Renal pelvis (tissue), 4 donors: Measurements from ENCODE around the gene FTO. TPM values are rescaled to one million over a fixed set of nuclear protein-coding genes. Genes with fewer than 3 reads are reported as not detected.
A peak's percentile ranks its signal among the peaks of the same experiment; 100 is the strongest.

Source experiments
- DNase-seq: peaks from one replicate; pipeline ENCODE4 v3.0.0-alpha.2; 2013
- polyA plus RNA-seq, 3 donors: library from polyadenylated mRNA; unstranded; fragments of 120-200 nt; gene quantifications; one replicate each; pipeline ENCODE4 v1.2.1, GENCODE V29; 2013; ENCODE audit not compliant: insufficient read length in 3 of 3

The FTO gene
- polyA plus RNA-seq, 3 donors = 82.7 to 94.4 (median 84.9) TPM

DNA sequence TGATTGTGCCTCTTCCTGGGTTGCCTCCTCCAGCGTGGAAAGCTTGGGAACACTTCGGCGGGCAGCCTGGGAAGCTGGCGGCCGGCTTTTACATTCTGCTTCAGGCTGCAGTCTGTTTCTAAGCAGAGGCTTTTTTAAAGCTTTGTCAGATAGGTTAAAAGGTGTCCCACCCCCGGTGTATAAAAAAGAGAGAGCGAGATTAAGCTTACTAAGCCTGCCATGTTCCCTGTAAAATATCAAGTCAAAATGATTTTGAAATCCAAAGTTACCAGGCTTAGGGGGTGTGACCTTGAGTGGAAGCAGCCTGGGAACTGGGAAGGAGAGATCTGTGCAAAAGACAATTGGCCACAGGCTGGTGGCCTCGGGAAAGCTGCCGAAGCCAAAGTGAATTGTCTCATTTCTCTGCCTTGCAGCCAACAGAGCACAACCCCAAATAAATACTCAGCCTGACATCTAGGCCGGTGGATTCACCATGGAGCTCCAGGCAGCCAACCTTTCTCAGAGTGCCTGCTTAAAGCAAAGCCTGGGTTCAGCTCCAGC is 254.5 kb downstream of the FTO start:
- no peak for DNase-seq

DNA sequence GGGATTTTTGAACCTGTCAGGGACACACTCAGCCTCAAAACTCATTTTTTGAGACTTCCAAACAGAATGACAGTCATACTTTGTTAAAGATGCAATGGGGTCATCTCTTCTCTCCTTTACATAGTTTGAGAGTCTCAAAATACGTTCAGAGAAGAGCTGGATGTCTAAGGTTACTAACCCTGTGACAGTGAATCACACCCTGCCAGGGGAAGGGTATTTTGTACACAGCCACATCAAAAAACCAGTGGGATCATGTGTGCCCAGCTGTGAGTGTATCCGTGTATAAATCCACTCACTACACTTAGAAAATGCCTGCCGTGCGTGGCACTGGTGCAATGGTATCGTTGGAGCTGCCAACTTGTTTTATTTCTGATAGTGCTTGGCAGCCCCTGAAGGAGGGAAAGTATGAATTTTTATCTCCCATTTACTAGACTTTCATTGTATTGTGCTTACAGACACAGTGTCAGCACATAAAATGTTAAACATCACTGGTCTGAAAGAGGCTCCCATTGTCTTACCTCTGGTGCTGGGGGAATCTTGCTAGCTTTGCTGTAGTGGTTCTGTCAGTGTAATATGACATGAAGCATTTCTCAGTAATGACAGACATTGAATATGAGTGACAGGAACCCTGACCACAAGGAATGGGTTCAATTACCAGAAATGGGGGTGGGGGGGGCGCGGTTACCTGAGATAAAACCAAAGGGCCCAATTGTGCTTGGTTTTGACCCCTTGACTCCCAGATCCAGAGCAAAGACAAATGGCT is 256.3 kb downstream of the FTO start:
- no peak for DNase-seq

DNA sequence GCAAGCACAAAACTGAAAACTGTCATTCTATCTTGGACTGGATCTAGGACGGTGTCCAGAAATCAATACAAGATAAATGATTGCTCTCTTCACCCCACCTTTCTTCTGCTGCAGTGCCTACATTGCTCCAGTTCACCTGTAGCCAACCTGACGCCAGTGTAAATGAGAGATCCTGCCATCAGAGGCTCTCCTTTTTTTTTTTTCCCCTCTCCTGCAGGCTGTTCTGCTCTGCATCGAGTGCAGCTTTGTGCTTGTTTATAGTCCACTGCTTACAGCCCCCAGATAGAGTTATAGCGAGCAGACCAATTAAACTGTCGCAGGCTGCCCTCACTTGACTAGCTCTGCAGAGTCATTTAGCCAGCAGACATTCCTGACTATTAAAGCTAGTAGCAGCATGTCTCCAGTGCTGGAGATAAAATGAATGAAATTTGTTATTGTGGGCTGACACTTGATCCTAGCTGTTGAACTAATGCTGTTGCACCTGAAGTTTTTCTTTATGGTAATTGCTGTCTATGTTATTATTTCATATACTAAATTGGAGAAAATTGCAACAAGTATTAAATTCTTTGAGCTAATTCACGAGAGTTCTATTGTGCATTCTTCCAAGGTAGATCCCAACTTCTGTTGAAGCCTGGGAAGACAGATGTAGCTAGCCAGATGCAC is 257.1 kb downstream of the FTO start:
- peak; percentile 85 for DNase-seq

DNA sequence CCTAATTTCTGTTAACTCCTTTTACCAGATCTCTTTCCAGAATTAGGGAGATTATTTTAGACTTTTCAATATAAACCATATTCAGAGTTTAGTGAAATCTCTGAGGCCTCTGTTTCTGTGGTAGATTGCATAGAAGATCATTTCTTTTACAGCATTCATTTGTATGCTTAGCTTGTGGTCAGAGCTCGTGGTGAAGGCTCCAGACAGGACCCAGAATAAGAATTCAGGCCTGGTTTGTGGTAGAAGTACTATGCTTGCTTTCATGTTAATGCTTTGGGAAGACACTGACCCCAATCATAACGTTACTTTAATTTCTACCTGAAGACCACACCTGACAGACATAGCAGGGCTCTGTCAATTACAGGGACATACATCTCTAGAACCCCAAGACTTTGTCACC is 258.1 kb downstream of the FTO start:
- DNase-seq = no peak

DNA sequence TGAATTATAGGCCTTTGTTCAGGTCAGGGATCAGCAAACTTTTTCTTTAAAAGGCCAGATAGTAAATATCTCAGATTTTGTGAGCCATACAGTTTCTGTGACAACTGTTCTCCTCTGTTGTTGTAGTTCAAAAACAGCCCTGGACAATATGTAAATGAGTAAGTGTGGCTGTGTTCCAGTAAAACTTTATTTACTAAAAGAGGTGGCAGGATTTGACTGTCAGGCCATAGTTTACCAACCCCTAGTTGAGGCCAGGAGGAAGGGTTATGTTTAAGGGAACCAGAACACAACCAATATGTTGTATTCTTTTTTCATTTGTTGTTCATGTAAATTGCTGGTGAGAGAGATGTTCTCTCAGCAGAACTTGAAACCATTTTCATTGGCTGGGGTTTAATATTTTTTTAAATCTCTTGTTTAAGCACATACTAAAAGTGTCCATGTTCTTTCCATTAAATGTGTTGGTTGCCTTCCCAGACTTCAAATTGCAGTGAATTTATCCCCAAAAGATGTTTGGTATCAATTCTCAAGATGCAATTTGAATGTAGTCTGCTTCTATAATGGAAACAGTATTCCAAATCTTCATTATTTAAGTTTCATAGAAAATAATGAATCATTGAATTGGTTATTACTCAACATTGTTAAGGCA is 260.3 kb downstream of the FTO start:
- DNase-seq = no peak

DNA sequence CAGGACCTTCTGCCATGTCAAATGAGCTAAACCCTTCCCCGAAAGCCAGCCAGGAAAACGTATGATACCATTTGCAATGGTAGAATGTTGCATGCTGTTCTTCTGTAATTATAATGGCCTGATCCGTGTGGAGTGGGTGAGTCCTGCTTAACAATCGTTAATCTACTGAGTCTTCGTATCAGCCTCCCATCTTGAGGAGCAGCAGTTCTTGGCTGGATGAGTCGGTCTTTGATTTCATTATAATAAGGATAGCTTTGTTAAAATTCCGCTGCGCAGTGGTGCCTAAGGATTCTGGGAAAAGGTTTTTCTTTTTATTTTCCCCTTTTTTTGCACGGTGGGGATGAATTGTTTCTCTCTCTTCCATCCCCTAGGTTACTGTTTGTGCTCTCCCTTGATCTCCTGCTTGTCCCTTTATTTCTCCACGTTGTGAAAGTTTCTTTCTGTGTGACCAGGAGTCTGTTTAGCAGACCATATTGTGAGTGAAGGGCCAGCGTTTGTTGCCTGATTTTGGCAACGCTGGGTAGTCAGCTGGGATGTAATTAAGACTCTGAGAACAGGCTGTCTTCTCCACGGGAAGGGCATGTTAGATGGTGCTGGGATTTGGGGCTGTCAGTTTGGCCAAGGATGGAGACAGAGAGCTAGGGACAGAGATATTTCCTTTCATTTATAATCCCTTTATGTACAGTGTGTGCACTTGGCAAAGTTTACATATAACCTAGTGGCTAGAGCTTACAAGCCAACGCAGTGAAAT is 263.0 kb downstream of the FTO start:
- no peak for DNase-seq

DNA sequence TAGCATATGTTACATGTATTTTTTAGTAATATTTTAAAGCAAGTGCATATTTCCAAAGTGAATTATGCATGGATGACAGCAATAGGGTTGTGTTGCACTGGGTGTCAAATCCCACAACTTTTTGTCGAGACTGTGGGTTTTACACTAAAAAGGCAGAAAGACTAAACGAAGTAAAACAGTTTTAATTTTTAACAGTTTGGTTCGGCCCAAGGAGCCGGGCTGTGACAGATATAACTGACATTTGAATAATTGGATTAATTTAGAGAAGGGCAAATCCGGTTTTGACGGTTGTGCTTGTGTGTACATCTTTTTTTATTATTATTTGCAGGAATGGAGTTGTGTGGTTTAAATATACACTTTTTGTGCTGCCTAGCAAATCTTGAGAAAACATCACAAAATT is 263.6 kb downstream of the FTO start:
- no peak for DNase-seq

DNA sequence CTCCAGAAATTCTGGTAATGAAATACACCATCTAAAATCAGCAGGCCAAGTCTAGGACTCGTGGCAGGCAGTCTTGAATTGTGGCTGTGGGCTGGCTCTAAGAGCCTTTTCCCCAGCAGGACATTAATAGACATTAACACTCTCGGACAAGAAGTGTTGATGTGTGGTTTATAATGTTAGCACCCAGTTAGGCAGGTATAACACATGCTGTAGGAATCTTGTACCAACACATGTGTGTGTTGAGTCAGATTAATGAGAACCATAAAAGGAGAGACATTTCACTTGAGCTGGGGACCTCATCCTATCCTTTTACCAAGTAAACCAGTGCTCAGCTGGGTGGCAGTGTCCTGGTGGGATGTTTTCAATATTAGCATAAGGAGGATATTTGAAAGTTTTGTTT is 264.5 kb downstream of the FTO start:
- DNase-seq = no peak

DNA sequence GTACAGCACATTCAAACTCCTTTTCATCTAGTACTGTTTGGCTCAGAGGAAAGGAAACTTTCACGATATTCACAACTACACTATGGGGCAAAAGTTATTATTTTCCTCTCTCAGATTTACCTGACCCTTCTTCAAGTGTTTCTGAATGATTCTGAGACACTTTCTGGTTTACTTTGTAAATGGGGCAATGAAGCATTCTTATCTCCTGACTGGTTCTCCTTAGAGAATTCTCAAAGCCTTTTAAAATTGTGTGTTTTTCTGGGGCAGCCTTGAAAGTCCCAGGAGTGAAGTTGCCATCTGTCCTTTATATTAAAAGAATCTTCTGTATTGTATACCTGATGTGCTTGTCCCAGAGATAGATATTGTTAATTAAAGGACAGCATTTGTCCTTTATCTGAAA is 264.9 kb downstream of the FTO start:
- DNase-seq = no peak

DNA sequence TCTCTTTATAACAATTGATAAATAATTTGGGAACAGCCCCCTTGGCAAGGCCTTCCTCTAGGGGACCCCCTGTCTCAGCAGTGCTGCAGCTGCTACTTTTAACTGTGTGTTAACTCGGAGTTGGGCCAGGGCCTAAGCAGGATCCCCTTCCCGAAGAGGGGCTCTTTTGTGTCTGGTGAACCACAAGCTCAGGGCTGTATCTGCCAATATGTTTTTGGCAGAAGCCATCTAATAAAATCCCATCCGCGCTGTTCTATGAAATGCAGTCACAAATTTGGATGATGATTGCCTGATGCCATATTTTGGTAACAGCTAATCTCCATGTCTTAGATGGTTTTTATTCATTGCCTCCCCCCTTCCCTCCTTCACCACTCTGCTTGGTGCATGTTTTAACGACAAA is 267.7 kb downstream of the FTO start:
- DNase-seq = no peak

DNA sequence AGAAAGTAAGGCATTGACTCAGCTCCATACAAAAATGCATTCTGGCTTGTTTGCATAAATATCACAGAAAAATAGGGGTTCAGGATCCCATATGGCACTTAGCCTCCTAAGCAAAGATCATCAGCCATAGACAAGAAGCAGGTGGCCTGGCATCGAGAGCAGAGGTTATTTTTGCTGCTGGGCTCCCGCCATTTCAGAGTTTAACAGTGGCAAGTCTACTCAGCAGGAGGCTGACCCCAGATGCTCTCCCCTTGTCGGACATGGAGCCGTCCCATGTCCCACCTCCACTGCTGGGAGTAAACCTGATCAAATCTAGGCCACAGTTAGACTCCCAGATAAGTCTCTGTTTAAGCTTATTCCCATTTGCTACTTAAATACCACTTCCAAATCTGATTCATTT is 269.1 kb downstream of the FTO start:
- DNase-seq = no peak

DNA sequence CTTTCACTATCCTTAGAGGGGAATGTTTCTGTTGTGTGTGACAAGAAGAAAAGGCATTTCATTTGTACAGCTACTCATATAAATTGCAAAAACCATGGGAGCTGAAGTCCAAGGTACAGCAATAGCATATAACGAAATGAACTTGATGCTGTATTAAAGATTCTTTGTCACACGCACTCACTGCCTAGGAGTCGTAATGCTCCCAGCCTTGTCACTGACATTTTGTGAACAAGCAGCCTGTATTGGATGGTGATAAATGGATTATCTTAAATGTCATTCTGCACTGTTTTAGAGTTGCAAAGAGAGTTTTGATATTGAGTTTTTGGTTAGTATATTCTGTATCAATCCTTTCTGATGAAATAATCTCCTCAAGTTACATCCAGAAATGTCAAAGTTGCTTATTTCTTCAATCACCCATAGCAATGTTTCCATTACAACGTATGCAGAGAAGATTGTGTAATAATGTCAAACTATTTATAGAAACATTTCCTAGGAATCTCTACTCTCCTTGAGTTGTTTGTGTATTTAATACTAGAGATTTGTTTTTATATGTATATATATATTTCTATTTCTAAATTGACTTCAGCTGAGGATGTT is 270.6 kb downstream of the FTO start:
- DNase-seq = no peak

DNA sequence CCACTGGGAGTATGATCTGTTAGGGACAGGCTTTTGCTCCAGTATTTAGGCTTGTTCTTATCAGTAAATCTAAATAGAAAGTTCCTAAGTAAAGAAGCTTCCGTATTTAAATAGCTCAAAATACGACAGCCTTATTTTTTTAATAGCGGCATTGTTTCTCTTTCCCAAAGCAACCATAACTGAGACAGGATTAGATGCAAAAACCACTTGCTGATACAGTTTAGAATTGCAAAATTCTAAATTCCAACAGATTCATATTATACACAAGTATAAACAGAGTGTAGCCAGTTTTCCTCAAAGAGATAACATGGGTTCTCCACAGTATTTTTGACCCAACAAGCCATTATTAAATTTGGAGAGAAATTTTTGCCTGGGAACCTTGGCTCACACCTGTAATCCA is 276.7 kb downstream of the FTO start:
- no peak for DNase-seq

DNA sequence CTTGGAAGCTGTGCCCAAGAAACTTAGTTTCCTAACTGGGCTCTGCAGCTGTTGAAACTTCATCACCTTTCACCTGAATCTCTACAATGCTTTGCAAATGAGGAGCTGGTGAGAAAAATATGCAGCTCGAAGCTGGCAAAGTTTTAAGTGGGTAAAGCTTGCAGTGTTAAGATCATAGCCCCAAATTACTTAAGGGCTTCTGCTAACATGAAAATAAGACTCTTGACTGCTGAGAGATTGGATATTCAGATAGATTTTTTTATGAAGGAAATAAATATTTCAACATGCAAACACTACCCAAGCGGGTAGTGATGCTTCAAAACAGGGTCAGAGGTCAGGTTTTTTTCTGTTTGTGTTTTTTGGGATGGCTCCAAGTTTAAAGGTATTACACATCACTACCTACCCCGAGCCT is 278.7 kb downstream of the FTO start:
- no peak for DNase-seq

DNA sequence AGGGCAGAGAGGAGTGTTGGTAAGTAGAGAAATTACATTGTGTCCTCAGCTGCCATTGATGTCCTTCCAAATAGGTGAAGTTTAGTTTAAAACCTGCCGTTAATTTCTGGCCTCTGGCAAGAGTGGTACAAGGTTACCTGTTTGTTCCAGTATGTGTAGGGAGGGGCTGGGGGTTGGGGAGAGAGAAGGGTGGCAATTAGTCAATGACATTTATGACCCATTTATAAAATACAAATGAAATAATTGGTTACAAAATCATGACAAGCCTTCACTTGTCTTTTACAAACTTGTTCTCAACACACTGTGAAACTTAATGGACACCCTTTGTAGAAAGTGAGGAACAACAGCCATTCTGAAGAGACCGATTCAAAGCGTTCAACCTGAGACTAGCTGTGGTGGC is 281.0 kb downstream of the FTO start:
- DNase-seq = no peak

DNA sequence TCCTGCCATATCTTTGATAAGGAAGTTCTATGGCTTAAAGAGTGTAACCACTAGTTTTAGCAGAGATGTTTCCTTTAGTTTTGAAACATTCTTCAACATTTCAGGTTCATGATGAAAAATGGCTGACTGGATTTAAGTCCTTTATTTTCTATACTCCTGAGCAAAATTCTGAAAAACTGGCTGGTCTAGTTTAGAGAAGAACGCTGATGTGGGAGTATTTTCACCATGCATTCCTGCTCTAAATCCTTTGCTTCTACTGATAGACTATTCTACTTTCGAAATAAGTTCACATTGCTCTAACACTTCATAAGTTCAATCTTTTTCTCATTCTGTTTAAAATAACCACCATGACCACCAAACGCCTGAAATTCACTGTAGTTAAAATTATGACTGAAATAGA is 281.9 kb downstream of the FTO start:
- DNase-seq = no peak

DNA sequence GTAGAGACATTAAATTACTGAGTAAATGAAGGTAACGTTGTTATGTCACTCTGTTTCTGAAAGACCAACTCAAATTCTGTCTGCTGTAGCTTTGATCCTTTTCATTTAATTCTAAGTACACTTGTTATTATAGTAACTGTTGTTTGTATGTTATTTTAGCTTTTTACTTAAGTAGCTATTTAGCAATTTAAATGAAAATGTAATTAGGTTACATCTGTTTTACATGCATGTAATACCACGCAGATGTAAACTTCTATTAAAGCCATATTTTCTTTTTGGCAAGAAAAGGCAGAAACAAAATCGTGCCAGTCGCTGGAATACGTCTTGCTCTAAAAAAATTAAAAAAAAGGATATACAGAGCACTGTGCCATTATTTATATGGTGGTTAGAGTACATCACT is 282.8 kb downstream of the FTO start:
- DNase-seq = no peak

DNA sequence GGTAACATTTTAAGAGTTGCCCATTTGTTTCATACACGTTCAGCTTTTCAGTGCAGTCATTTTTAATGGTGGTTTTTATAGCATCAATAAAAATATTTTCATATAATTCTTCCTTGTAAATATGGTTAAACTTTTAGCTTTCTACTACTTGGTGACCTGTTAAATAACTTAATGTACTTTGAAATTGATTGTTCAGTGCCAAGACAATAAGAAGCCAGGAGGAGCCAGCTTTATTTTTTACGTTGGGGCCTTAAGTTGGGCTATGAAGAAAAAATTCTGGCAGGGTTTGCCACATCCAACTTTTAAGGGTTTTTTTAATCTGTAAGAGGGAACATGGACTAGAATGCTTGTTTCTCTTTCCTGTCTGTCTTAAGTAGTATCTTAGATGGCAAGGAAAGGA is 284.2 kb downstream of the FTO start:
- DNase-seq = no peak

DNA sequence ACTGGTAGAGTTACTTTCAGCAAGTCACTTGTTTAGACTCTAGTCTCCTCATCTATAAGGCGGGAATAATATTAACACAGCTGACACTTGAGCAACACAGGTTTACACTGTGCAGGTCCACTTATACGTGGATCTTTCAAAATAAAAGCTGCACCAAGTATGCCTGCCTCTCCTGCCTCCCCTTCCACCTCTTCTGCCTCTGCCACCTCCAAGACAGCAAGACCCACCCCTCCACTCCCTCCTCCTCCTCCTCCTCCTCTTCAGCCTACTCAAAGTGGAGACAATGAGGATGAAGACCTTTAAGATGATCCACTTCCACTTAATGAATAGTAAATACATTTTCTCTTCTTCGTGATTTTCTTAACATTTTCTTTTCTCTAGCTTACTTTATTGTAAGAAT is 285.6 kb downstream of the FTO start:
- DNase-seq = no peak

DNA sequence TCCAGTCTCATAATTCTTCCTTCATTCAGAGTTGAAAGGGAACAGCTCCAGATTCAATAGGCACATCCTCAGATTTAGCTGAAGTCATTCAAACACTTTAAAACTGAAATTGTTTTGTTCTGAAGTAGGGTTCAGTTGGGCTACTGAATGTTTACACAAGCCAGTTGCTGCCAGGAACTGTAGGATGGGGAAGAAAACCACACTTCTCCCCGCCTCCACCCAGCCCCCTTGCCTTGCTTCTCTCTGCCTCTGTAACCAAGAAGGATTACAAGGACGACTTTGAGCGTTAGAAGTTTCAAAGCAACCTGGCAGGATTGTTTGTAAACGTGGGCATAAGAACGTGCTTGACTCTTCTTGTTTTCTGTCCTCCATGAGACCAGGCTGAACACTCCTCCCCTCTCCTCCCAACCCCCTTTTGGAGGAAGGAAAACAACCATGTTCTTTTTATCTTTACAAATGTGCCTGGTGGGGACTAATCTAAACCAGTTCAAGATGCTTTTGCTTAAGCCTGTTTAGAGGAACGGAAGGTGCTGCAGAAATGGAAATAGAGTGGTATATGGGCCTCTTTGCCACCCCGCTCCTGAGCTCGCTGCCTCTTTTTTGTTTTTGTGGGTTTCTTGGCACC is 287.9 kb downstream of the FTO start:
- DNase-seq = peak; percentile 38

DNA sequence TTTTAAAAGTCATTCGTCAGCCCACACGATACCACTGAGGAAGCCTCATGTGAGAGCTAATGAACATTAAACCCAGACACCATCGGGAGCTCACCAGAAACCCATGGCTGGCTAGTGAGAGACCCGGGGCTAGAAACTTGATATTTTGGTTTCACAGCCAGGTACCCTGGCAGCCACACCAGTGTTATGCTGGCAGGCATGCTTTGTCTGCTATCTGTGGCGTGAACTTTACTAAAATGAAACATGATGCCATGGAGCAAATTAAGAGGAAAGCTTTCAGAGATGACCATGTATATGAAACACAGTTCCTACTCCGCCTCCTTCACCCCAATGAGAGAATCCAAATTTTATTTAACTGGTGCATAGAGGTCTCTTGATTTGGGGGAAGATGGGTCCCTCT is 291.4 kb downstream of the FTO start:
- DNase-seq = no peak
